ENCODE results near the gene REG3G.

GRCh38 chr2:78980152-78980465 lies 45.4 kb upstream of the REG3G start:
- TF ChIP-seq, protein P1, sequence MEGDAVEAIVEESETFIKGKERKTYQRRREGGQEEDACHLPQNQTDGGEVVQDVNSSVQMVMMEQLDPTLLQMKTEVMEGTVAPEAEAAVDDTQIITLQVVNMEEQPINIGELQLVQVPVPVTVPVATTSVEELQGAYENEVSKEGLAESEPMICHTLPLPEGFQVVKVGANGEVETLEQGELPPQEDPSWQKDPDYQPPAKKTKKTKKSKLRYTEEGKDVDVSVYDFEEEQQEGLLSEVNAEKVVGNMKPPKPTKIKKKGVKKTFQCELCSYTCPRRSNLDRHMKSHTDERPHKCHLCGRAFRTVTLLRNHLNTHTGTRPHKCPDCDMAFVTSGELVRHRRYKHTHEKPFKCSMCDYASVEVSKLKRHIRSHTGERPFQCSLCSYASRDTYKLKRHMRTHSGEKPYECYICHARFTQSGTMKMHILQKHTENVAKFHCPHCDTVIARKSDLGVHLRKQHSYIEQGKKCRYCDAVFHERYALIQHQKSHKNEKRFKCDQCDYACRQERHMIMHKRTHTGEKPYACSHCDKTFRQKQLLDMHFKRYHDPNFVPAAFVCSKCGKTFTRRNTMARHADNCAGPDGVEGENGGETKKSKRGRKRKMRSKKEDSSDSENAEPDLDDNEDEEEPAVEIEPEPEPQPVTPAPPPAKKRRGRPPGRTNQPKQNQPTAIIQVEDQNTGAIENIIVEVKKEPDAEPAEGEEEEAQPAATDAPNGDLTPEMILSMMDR (IDR thresholded peaks at IDR 0.05; ENCODE audit: poor library complexity, severe bottlenecking): no peak
- TF ChIP-seq SMC3 (conservative IDR thresholded peaks at IDR 0.05; ENCODE audit: poor library complexity) (no peak), POLR2AphosphoS5 (IDR thresholded peaks at IDR 0.05) (no peak), RAD21 (conservative IDR thresholded peaks at IDR 0.05) (no peak), EP300 (conservative IDR thresholded peaks at IDR 0.05; ENCODE audit: poor library complexity, severe bottlenecking) (no peak), TAF1 (IDR thresholded peaks at IDR 0.05; ENCODE audit: low read depth) (no peak), EZH2 (IDR thresholded peaks at IDR 0.05; ENCODE audit: borderline replicate concordance, insufficient read depth, low read length, poor library complexity, severe bottlenecking) (no peak)
- TF ChIP-seq, protein P2, sequence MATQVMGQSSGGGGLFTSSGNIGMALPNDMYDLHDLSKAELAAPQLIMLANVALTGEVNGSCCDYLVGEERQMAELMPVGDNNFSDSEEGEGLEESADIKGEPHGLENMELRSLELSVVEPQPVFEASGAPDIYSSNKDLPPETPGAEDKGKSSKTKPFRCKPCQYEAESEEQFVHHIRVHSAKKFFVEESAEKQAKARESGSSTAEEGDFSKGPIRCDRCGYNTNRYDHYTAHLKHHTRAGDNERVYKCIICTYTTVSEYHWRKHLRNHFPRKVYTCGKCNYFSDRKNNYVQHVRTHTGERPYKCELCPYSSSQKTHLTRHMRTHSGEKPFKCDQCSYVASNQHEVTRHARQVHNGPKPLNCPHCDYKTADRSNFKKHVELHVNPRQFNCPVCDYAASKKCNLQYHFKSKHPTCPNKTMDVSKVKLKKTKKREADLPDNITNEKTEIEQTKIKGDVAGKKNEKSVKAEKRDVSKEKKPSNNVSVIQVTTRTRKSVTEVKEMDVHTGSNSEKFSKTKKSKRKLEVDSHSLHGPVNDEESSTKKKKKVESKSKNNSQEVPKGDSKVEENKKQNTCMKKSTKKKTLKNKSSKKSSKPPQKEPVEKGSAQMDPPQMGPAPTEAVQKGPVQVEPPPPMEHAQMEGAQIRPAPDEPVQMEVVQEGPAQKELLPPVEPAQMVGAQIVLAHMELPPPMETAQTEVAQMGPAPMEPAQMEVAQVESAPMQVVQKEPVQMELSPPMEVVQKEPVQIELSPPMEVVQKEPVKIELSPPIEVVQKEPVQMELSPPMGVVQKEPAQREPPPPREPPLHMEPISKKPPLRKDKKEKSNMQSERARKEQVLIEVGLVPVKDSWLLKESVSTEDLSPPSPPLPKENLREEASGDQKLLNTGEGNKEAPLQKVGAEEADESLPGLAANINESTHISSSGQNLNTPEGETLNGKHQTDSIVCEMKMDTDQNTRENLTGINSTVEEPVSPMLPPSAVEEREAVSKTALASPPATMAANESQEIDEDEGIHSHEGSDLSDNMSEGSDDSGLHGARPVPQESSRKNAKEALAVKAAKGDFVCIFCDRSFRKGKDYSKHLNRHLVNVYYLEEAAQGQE (IDR thresholded peaks at IDR 0.05; ENCODE audit: borderline replicate concordance): no peak
